EL (cell line): Measurements from ENCODE around the gene DPP3.

Experiments used
- DNase-seq: peaks from one replicate; pipeline ENCODE4 v3.0.0-alpha.2; 2016

Gene DPP3

GRCh38 chr11:66465373-66466224 is 14.6 kb upstream of the DPP3 start:
- no peak for DNase-seq

- peak; percentile 89 for DNase-seq
Measured at GRCh38 chr11:66466225-66467033, 13.8 kb upstream of the DPP3 start, which contains the start of gene PELI3. TSS of gene PELI3 (plus strand) at chr11:66466905. CDS start at chr11:66468129, 1,224 bp downstream.

GRCh38 chr11:66467034-66467659 is 13.1 kb upstream of the DPP3 start:
- peak; percentile 40 for DNase-seq

- no peak for DNase-seq
Measured at GRCh38 chr11:66467756-66468155, 12.5 kb upstream of the DPP3 start.

GRCh38 chr11:66468691-66469090 is 11.5 kb upstream of the DPP3 start:
- DNase-seq = no peak

GRCh38 chr11:66469441-66469840 is 10.8 kb upstream of the DPP3 start:
- DNase-seq = no peak

- DNase-seq = no peak
Measured at GRCh38 chr11:66470015-66470414, 10.2 kb upstream of the DPP3 start.

- DNase-seq = no peak
Measured at GRCh38 chr11:66471142-66471541, 9.1 kb upstream of the DPP3 start.

- no peak for DNase-seq
Measured at GRCh38 chr11:66472054-66472453, 8.2 kb upstream of the DPP3 start.

GRCh38 chr11:66473167-66473566 is 7.1 kb upstream of the DPP3 start:
- no peak for DNase-seq

GRCh38 chr11:66473608-66474515 is 6.4 kb upstream of the DPP3 start:
- DNase-seq = no peak

- no peak for DNase-seq
Measured at GRCh38 chr11:66475349-66476172, 4.7 kb upstream of the DPP3 start.

- no peak for DNase-seq
Measured at GRCh38 chr11:66476173-66476840, 3.9 kb upstream of the DPP3 start.

GRCh38 chr11:66476841-66477251 is 3.4 kb upstream of the DPP3 start:
- DNase-seq = no peak

GRCh38 chr11:66477263-66478201 is 2.7 kb upstream of the DPP3 start:
- DNase-seq = no peak

GRCh38 chr11:66478729-66479393 is 1.4 kb upstream of the DPP3 start:
- DNase-seq = no peak

GRCh38 chr11:66479394-66480116 is 679 bp upstream of the DPP3 start:
- DNase-seq = peak; percentile 45

- no peak for DNase-seq
Measured at GRCh38 chr11:66484806-66485380, 4.7 kb downstream of the DPP3 start.
